ENCODE results near the gene ALDH7A1.

DNA sequence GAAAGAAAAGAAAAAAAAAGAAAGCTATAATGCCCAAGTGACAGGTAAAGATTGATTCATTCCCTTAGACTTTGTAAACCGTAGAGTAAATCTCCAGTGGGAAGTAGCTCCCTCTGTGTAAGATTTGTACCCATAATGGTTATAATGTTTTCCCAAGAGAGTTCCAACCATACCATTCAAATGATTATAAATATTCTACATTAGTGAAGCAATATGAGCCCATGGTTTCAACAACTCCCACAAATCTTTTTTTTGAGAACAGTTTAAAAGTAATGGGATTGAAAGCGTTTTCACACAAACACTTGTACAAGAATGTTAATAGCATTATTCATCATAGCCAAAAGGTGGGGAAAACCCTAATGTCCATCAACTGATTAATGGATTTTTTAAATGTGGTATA, 113.8 kb downstream of the ALDH7A1 start:
- TF ChIP-seq POLR2A (IDR thresholded peaks at IDR 0.05; ENCODE audit: low read depth, low read length): no peak
- TF ChIP-seq POLR2AphosphoS5 (IDR thresholded peaks at IDR 0.05; ENCODE audit: low read depth, low read length): no peak

All from GM12892 (cell line).